Choroid plexus epithelial cell (primary cell): ENCODE data around the gene GCNT2.

Experiments used
- DNase-seq: peaks from one replicate; pipeline ENCODE4 v3.0.0-alpha.2; 2010; ENCODE audit warnings: low read depth
- H3K4me3 ChIP-seq: 2 replicates; pipeline ENCODE4 v1.5.1; 2011; ENCODE audit warnings: low read depth, mild to moderate bottlenecking, control low read depth, low read length, moderate library complexity
- CTCF ChIP-seq: conservative IDR thresholded peaks from 2 replicates; pipeline ENCODE4 v1.5.1; 2011; ENCODE audit warnings: low read depth, mild to moderate bottlenecking, control low read depth, inconsistent platforms, low read length, moderate library complexity

GCNT2 gene

GRCh38 chr6:10586302-10586701, 65.2 kb downstream of the GCNT2 start:
- H3K4me3 ChIP-seq = no peak overlapping the region
- TF ChIP-seq CTCF = no peak
- DNase-seq = no peak

- no peak overlapping the region for H3K4me3 ChIP-seq
- peak; percentile 8 for DNase-seq
- no peak for TF ChIP-seq CTCF
Measured at GRCh38 chr6:10587656-10588406, 66.7 kb downstream of the GCNT2 start.

- no peak for TF ChIP-seq CTCF
- H3K4me3 ChIP-seq = no peak overlapping the region
- DNase-seq = no peak
Measured at GRCh38 chr6:10588562-10589428, 67.6 kb downstream of the GCNT2 start.

GRCh38 chr6:10589429-10589727, 68.2 kb downstream of the GCNT2 start:
- H3K4me3 ChIP-seq = no peak overlapping the region
- no peak for TF ChIP-seq CTCF
- no peak for DNase-seq

- TF ChIP-seq CTCF = no peak
Measured at GRCh38 chr6:10589983-10590382, 68.8 kb downstream of the GCNT2 start.

GRCh38 chr6:10591422-10592160, 70.4 kb downstream of the GCNT2 start:
- DNase-seq = no peak
- TF ChIP-seq CTCF = no peak
- no peak overlapping the region for H3K4me3 ChIP-seq

More at GRCh38 chr6:10589983-10590382, 68.8 kb downstream of the GCNT2 start:
- DNase-seq = no peak
- no peak overlapping the region for H3K4me3 ChIP-seq
